GM23248 (cell line): ENCODE measurements around the gene HEATR5A.
"Not testable (repeated sequence)": the region's sequence is repeated elsewhere in the genome, so short reads cannot be mapped to it uniquely, and the experiment has no call there.

ENCODE experiments used
- EZH2 ChIP-seq: fragments of 200-600 bp; sonication (generic); IDR thresholded peaks from 2 replicates; pipeline ENCODE4 v1.6.1; 2018; ENCODE audit warnings: antibody characterized with exemption, mild to moderate bottlenecking; ENCODE audit not compliant: insufficient read depth, poor library complexity, severe bottlenecking
- EZH2phosphoT487 ChIP-seq: fragments of 200-600 bp; sonication (generic); IDR thresholded peaks from 2 replicates; pipeline ENCODE4 v1.6.1; 2018; ENCODE audit warnings: antibody characterized with exemption, moderate library complexity, mild to moderate bottlenecking, low read depth; ENCODE audit not compliant: insufficient read depth

DNA sequence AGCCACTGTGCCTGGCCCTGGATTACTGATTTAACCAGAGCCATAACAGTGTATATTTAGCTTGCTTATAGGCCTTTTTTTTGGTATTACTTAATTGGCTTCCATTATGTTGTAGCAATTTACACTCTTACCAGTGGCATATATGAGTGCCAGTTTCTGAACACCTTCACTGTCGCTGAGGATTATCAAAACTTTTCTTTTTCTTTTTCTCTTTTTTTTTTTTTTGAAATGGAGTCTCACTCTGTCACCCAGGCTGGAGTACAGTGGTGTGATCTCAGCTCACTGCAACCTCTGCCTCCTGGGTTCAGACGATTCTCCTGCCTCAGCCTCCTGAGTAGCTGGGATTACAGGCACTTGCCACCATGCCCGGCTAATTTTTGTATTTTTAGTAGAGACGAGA is 164.4 kb downstream of the HEATR5A start:
- TF ChIP-seq EZH2phosphoT487, EZH2: not testable (repeated sequence)
